A549 (cell line): Measurements from ENCODE around the gene RHOT1. TPM values are rescaled to one million over a fixed set of nuclear protein-coding genes. Genes with fewer than 3 reads are reported as not detected.
"Not testable (repeated sequence)": the region's sequence is repeated elsewhere in the genome, so short reads cannot be mapped to it uniquely, and the experiment has no call there.

Source experiments
- ATAC-seq, 2 experiments: fragments of 200-7000 bp in 1 of 2; fragments of >200 bp in 1 of 2; cut with Nextera tagmentation in 1 of 2; cut with Tn5 transposase in 1 of 2; 3 replicates each; pipeline versions ENCODE4 v1.8.0 to v1.9.1; 2018 to 2020; ENCODE audit warnings: mild to moderate bottlenecking in 1 of 2, moderate library complexity in 1 of 2
- CTCF ChIA-PET: fragments of 300-600 bp; sonication (Branson Sonifier 250); formaldehyde crosslinking; extraction: SDS; loops from one replicate; lab custom pipeline; 2021; ENCODE audit warnings: antibody characterized with exemption, inconsistent platforms; lab: Yijun Ruan, JAX
- POLR2A ChIA-PET: fragments of 350-600 bp; formaldehyde crosslinking; extraction: SDS; loops from one replicate; lab custom pipeline; 2021; ENCODE audit warnings: antibody characterized with exemption, inconsistent platforms; lab: Yijun Ruan, JAX
- DNase-seq, 2 experiments: peaks; one replicate each; pipeline versions ENCODE4 v3.0.0 to v3.0.0-alpha.2; 2011 to 2016; ENCODE audit warnings: low read depth in 1 of 2, low spot score in 1 of 2
- FAIRE-seq: peaks from 2 replicates; lab custom pipeline; 2011; peaks lifted over from hg19 to GRCh38; lab: Jason Lieb, UNC
- H3K27ac ChIP-seq, 2 experiments: fragments of >200 bp; sonication (Bioruptor Twin); formaldehyde crosslinking; 3 replicates each; pipeline ENCODE4 v1.5.1; 2016 to 2017
- H3K4me1 ChIP-seq: fragments of >200 bp; sonication (Bioruptor Twin); formaldehyde crosslinking; 3 replicates; pipeline ENCODE4 v1.6.1; 2016
- H3K4me2 ChIP-seq: fragments of >200 bp; sonication (Bioruptor Twin); formaldehyde crosslinking; 3 replicates; pipeline ENCODE4 v1.6.1; 2016
- H3K4me3 ChIP-seq: fragments of >200 bp; sonication (Bioruptor Twin); formaldehyde crosslinking; 3 replicates; pipeline ENCODE4 v1.5.1; 2016
- H3K9me3 ChIP-seq: fragments of >200 bp; sonication (Bioruptor Twin); formaldehyde crosslinking; 3 replicates; pipeline ENCODE4 v1.6.1; 2016
- ATOH8 ChIP-seq: fragments of 250-450 bp; sonication (Bioruptor Pico); IDR thresholded peaks from 2 replicates; pipeline ENCODE4 v1.5.0; 2020; ENCODE audit warnings: low read depth, mild to moderate bottlenecking, moderate library complexity
- CBX2 ChIP-seq: fragments of 200-600 bp; sonication (generic); IDR thresholded peaks from 2 replicates; pipeline ENCODE4 v1.6.1; 2016; ENCODE audit warnings: low read depth, mild to moderate bottlenecking, borderline replicate concordance
- CBX8 ChIP-seq: fragments of 200-600 bp; sonication (generic); IDR thresholded peaks from 2 replicates; pipeline ENCODE4 v1.6.1; 2016
- CEBPB ChIP-seq, 2 experiments: fragments of >200 bp in 1 of 2; sonication (Bioruptor Twin) in 1 of 2; formaldehyde crosslinking in 1 of 2; IDR thresholded peaks; 2 replicates each; pipeline ENCODE4 v1.6.1; 2012 to 2016
- CHD2 ChIP-seq: fragments of 150-350 bp; IDR thresholded peaks from 2 replicates; pipeline ENCODE4 v1.6.1; 2014; ENCODE audit warnings: low read length; ENCODE audit not compliant: partially characterized antibody
- ESRRA ChIP-seq: fragments of 150-350 bp; IDR thresholded peaks from 2 replicates; pipeline ENCODE4 v1.6.1; 2014; ENCODE audit warnings: mild to moderate bottlenecking, low read length, borderline replicate concordance
- JUN ChIP-seq, 2 experiments: fragments of >200 bp; sonication (Bioruptor Twin); formaldehyde crosslinking; IDR thresholded peaks; 2 replicates in 1 of 2; 3 replicates in 1 of 2; pipeline ENCODE4 v1.6.1; 2016 to 2017
- JUNB ChIP-seq: fragments of >200 bp; sonication (Bioruptor Twin); formaldehyde crosslinking; IDR thresholded peaks from 2 replicates; pipeline ENCODE4 v1.6.1; 2016
- NR3C1 ChIP-seq: fragments of >200 bp; sonication (Bioruptor Twin); formaldehyde crosslinking; IDR thresholded peaks from 3 replicates; pipeline ENCODE4 v1.6.1; 2017
- PBX3 ChIP-seq: IDR thresholded peaks from 2 replicates; pipeline ENCODE4 v1.6.1; 2012
- PHF8 ChIP-seq: fragments of 200-600 bp; sonication (generic); IDR thresholded peaks from 2 replicates; pipeline ENCODE4 v1.6.1; 2016; ENCODE audit warnings: low read depth, mild to moderate bottlenecking, antibody characterized with exemption, moderate library complexity, borderline replicate concordance
- POLR2A ChIP-seq: IDR thresholded peaks from 2 replicates; pipeline ENCODE4 v1.6.1; 2012; ENCODE audit warnings: mild to moderate bottlenecking, low read length
- SMC3 ChIP-seq: fragments of >200 bp; sonication (Bioruptor Twin); formaldehyde crosslinking; IDR thresholded peaks from 3 replicates; pipeline ENCODE4 v1.6.1; 2018; ENCODE audit warnings: inconsistent platforms
- SREBF2 ChIP-seq: fragments of 450-650 bp; IDR thresholded peaks from 2 replicates; pipeline ENCODE4 v1.6.1; 2014; ENCODE audit warnings: mild to moderate bottlenecking, moderate library complexity
- TP53 ChIP-seq: fragments of 250-450 bp; sonication (Bioruptor Pico); IDR thresholded peaks from 2 replicates; pipeline ENCODE4 v1.5.0; 2021; ENCODE audit warnings: mild to moderate bottlenecking, moderate library complexity
- USF2 ChIP-seq: fragments of 450-650 bp; IDR thresholded peaks from 2 replicates; pipeline ENCODE4 v1.6.1; 2014; ENCODE audit warnings: antibody characterized with exemption
- ZFP36 ChIP-seq: fragments of 450-650 bp; IDR thresholded peaks from 2 replicates; pipeline ENCODE4 v1.6.1; 2014; ENCODE audit warnings: borderline replicate concordance; ENCODE audit not compliant: partially characterized antibody
- ZNF302 ChIP-seq: fragments of 250-450 bp; sonication (Bioruptor Pico); IDR thresholded peaks from 2 replicates; pipeline ENCODE4 v1.9.0; 2021; ENCODE audit warnings: inconsistent platforms, mild to moderate bottlenecking, moderate library complexity
- WGBS: methylation state at CpG from one replicate; pipeline ENCODE4 v1.1.6; 2017; ENCODE audit errors: missing lambda C conversion rate; 5-methylcytosine and 5-hydroxymethylcytosine counted together
- polyA plus RNA-seq, 4 experiments: library from polyadenylated mRNA; depleted of rRNA in 3 of 4; stranded (reverse); fragments of >200 nt; fragmentation: RNase III in 1 of 4; extraction: RNeasy Plus Mini Kit Qiagen cat#74134 plus additional on column Dnase treatment in 1 of 4; gene quantifications; 2 replicates in 3 of 4; 3 replicates in 1 of 4; pipeline ENCODE4 v1.2.3, GENCODE V29; 2011 to 2017

The RHOT1 gene
- polyA plus RNA-seq, 2 of the 4 experiments (the other 2 are of a cell fraction), result 26.6 to 109 TPM

GRCh38 chr17:32142038-32142856, at the start of gene RHOT1 (continued):
- TF ChIP-seq ZNF302 (CRISPR knock-in tag) (no peak), TP53 (CRISPR knock-in tag) (no peak), PBX3 (0 out of 2 replicates have a peak, but pooled peaks have one; percentile 18), USF2 (no peak), PHF8 (0 out of 2 replicates have a peak, but pooled peaks have one; percentile 16), CHD2 (no peak), SMC3 (0 out of 3 replicates have a peak, but pooled peaks have one; percentile 16), JUNB (no peak), POLR2A (peak; percentile 51), ESRRA (no peak), JUN (IDR thresholded peaks at IDR 0.05) (peak; percentile 72 to 85; a peak in 4 of 5 replicates)

GRCh38 chr17:32099686-32100085, 42.6 kb upstream of the RHOT1 start:
- ATAC-seq, result no peak
- Histone ChIP-seq H3K4me1 (peaks cover 19% of the 10 kb centered on the region; the same call in 2 of the 3 replicates), H3K4me3 (no peak overlapping the region), H3K4me2 (no peak overlapping the region), H3K9me3 (no peaks in the 10 kb centered on the region), H3K27ac (no peak overlapping the region)
- ChIA-PET POLR2A (no interaction called here), CTCF (interaction anchor here (1.1 to 1.5 kb wide), 4 partner anchors 11 to 153 kb away, joined by 3 to 5 read pairs (median 4); no protein-coding TSS in a partner anchor)
- FAIRE-seq, result no peak
- WGBS, result 64% methylated on average over 2 of the region's 2 CpGs
- no peak for DNase-seq
- no peak for TF ChIP-seq ATOH8
- no peak for TF ChIP-seq SREBF2
- TF ChIP-seq, all 56 proteins: peak for 0

- H3K4me2 ChIP-seq, DNase-seq, FAIRE-seq, H3K4me3 ChIP-seq, H3K9me3 ChIP-seq, H3K27ac ChIP-seq, ATAC-seq, POLR2A ChIA-PET: not testable (repeated sequence)
- WGBS, result 94% methylated on average over 8 of the region's 8 CpGs
- CTCF ChIA-PET, result interaction anchor here (1.1 to 1.5 kb wide), 4 partner anchors 10 to 152 kb away, joined by 3 to 5 read pairs (median 4); no protein-coding TSS in a partner anchor
- peaks cover 19% of the 10 kb centered on the region; the same call in 2 of the 3 replicates for H3K4me1 ChIP-seq
These were observed 42.0 kb upstream of the RHOT1 start for GRCh38 chr17:32100323-32100722.

GRCh38 chr17:32100971-32101631, 41.2 kb upstream of the RHOT1 start:
- H3K27ac ChIP-seq, result 0 out of 6 replicates have a peak overlapping the region, but pooled peaks of 1 of the 2 experiments have one; percentile 4
- ChIA-PET CTCF (interaction anchor here (1.2 kb wide), 1 partner anchor 152 kb away, joined by 3 read pairs; no protein-coding TSS in a partner anchor), POLR2A (no interaction called here)
- no peak overlapping the region for H3K4me3 ChIP-seq
- WGBS, result 46% methylated on average over 8 of the region's 8 CpGs
- H3K4me2 ChIP-seq, result peak overlapping the region; percentile 13; the same call in 1 of the 3 replicates
- peaks cover 19% of the 10 kb centered on the region; the same call in 2 of the 3 replicates for H3K4me1 ChIP-seq
- FAIRE-seq (no peak), DNase-seq (no peak), ATAC-seq (peak; percentile 11 to 59; a peak in 4 of 6 replicates)
- TF ChIP-seq CEBPB (IDR thresholded peaks at IDR 0.05) (no peak), CBX8 (no peak), CBX2 (no peak), SMC3 (no peak), ZFP36 (no peak), NR3C1 (no peak), PHF8 (no peak)
- no peaks in the 10 kb centered on the region for H3K9me3 ChIP-seq
